Measurements from ENCODE around the gene RASGRP1.

The RASGRP1 gene

GRCh38 chr15:38508647-38509046, 56.0 kb downstream of the RASGRP1 start:
- in situ Hi-C loops (cut with HindIII; ENCODE audit: low sequenced_read_pairs), result no loop called here

GRCh38 chr15:38507570-38507969, 57.0 kb downstream of the RASGRP1 start:
- in situ Hi-C loops (cut with HindIII; ENCODE audit: low sequenced_read_pairs), result no loop called here

GRCh38 chr15:38506997-38507396, 57.6 kb downstream of the RASGRP1 start:
- in situ Hi-C loops (cut with HindIII; ENCODE audit: low sequenced_read_pairs), result no loop called here

GRCh38 chr15:38504680-38505467, 59.7 kb downstream of the RASGRP1 start:
- in situ Hi-C loops (cut with HindIII; ENCODE audit: low sequenced_read_pairs), result no loop called here

GRCh38 chr15:38503496-38503895, 61.1 kb downstream of the RASGRP1 start:
- in situ Hi-C loops (cut with HindIII; ENCODE audit: low sequenced_read_pairs), result no loop called here

- in situ Hi-C loops (cut with HindIII; ENCODE audit: low sequenced_read_pairs), result no loop called here
These were observed 65.0 kb downstream of the RASGRP1 start for GRCh38 chr15:38499651-38500050.

GRCh38 chr15:38496151-38496550, 68.5 kb downstream of the RASGRP1 start:
- in situ Hi-C loops (cut with HindIII; ENCODE audit: low sequenced_read_pairs), result no loop called here

DNA sequence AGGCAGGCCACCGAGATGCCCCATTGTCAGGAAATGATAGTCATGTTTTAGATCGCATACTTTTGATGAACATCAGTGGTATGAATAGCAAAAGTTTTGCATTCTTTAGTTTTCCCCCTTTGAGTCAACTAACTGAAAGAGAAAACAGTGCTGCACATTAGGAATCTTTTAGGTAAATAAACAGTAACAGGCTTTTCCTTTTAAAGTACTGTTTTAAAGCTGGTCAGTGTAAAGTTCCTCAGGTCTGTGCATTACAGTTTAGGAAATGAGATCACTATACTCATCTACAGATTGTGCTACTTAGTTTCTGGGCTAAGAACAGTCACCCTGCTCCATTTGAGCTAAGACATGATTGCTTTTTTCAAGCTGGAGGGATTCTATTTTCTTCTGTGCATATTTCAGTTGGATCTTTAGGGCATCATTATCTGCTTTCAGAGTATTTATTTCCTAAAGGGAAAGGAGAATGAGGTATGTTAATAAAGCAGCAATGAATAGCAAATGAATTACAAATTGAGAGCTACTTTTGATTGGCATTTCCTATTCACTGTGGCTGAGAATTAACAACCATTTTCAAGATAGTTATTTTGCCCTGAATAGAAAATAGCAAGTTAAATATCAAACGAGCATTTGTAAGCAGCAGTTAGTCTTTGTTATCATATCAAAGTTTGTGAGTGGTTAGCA, 74.2 kb downstream of the RASGRP1 start:
- in situ Hi-C loops (cut with HindIII; ENCODE audit: low sequenced_read_pairs), result no loop called here

DNA sequence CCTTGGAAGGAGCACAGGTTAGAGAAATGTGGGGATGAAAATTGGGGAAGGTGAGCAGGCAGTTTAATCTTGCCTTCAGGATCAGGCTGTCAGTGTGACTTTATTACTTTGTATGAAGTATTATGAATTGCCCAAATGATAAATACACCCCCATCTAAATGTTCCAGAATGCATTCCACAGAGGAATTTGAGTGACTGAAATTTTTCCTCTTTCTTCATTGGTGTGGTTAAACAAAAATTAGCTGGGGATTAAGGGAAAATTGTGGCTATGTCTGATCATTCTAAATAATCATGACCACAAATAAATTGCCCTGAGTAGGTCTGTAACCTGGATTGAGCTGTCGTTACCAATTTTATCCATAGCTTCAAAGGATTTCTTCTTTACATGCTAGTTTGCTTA, 77.2 kb downstream of the RASGRP1 start:
- in situ Hi-C loops (cut with HindIII; ENCODE audit: low sequenced_read_pairs), result no loop called here

- in situ Hi-C loops (cut with HindIII; ENCODE audit: low sequenced_read_pairs), result no loop called here
These were observed 77.7 kb downstream of the RASGRP1 start for GRCh38 chr15:38486936-38487335.

DNA sequence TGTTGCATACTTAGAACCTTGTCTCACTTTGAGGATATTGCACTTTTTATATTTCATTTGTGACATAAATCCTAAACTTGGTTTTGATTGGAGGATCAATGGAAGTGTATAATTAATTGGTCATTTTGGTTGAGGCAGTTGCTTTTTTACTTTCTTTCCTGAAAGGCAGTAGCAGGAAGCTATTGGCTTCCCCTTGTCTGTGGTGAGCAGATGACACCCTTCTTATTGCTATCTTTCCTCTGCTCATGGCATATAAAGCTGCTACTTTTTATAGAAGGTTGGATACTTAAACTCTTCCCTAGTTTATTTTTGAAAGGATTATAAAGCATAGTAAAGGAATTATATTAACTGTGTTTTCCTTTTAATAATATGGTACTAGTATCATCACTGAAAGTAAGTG, 82.0 kb downstream of the RASGRP1 start:
- in situ Hi-C loops (cut with HindIII; ENCODE audit: low sequenced_read_pairs), result no loop called here

GRCh38 chr15:38481761-38482160, 82.9 kb downstream of the RASGRP1 start:
- in situ Hi-C loops (cut with HindIII; ENCODE audit: low sequenced_read_pairs), result no loop called here

- in situ Hi-C loops (cut with HindIII; ENCODE audit: low sequenced_read_pairs), result no loop called here
These were observed 83.5 kb downstream of the RASGRP1 start for GRCh38 chr15:38481113-38481512.

DNA sequence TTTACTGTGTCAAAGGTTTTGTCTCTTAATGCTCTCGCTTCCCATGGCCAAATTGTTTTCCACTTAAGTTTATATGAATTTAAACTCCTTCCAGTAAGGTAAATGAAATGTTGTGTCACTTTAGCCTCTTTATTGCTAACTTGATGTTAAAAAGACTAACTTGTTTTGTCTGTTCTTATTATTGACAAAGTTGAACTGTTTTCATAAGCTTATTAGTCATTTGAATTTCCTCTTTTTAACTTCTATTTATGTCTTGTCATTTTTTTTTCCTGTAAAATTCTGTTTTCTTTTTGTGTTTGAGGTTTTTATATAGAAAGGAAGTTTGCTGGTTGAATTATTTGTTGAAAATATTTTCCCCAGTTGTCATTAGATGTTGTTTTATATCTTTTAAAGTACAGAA, 84.9 kb downstream of the RASGRP1 start:
- in situ Hi-C loops (cut with HindIII; ENCODE audit: low sequenced_read_pairs), result no loop called here

GRCh38 chr15:38479266-38479665, 85.3 kb downstream of the RASGRP1 start:
- in situ Hi-C loops (cut with HindIII; ENCODE audit: low sequenced_read_pairs), result no loop called here

DNA sequence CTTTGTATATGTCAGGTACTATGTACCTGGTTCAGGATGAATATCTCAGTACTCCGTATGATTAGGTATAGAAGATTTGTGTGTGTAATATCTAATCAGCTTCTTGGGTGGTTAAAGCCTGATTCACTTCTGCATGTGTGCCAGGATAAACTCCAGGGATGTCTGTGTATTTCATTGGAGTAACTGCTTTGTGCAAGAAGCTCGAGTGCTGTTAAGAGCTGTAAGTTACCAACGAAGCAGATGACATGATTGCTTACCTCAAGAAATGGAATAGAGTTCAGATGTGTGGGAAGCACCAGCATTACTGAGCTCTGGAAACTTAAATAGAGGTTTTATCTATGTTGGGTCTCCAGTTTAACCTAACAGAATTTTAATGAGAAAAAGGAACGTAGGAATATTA, 87.0 kb downstream of the RASGRP1 start:
- in situ Hi-C loops (cut with HindIII; ENCODE audit: low sequenced_read_pairs), result no loop called here

DNA sequence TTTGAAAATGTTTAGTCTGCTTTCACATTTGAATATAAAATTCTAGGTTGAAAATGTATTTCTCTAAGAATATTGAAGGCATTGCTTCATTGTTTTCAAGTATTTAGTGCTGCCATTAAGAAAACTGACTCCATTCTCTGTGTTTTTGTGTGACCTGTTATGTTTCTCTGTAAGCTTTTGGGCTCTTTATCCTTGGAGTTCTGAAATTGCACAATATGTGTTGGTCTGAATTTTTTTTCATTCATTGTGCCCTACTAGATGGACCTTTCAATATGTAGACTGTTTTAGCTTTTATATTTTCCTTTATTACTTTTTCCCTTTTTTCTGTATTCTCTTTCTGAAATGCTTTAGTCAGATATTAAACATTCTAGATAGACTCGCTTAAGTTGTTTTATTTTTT, 88.5 kb downstream of the RASGRP1 start:
- in situ Hi-C loops (cut with HindIII; ENCODE audit: low sequenced_read_pairs), result no loop called here

DNA sequence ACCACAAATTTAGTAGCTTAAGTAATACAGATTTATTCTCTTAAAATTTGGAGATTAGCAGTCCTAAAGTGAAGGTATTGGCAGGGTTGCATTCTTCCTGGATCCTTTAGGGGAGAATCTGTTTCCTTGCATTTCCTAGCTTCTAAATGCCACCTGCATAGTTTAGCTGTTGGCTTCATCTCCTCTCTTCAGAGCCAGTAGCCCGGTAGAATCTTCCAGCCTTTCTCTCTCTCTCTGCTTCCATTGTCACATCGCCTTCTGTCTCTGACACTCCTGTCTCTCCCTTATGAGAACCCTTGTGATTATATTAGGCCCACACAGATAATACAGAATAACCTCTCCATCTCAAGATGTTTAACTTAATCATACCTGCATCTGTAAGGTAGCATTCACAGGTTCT, 89.3 kb downstream of the RASGRP1 start:
- in situ Hi-C loops (cut with HindIII; ENCODE audit: low sequenced_read_pairs), result no loop called here

GRCh38 chr15:38474155-38474757, 90.4 kb downstream of the RASGRP1 start:
- in situ Hi-C loops (cut with HindIII; ENCODE audit: low sequenced_read_pairs), result no loop called here

- in situ Hi-C loops (cut with HindIII; ENCODE audit: low sequenced_read_pairs), result no loop called here
These were observed 92.6 kb downstream of the RASGRP1 start for GRCh38 chr15:38471974-38472373.

- in situ Hi-C loops (cut with HindIII; ENCODE audit: low sequenced_read_pairs), result no loop called here
These were observed 93.8 kb downstream of the RASGRP1 start for GRCh38 chr15:38470816-38471215.

GRCh38 chr15:38464675-38465074, 99.9 kb downstream of the RASGRP1 start:
- in situ Hi-C loops (cut with HindIII; ENCODE audit: low sequenced_read_pairs), result no loop called here
